ENCODE measurements around the gene ZNF569. TPM values are rescaled to one million over a fixed set of nuclear protein-coding genes. Genes with fewer than 3 reads are reported as not detected.

ZNF569 gene
- total RNA-seq, 3 donors from 2014 or later = 4.8 to 5.3 (median 5.1) TPM

Other genes starting within 250 kb of the ZNF569 start
- gene ZNF383, start 249.2 kb downstream of the ZNF569 start, total RNA-seq = 1 to 10 TPM; 5.0 to 7.5 (median 5.4) TPM
- 1 to 10 TPM; 3.7 to 4.5 (median 3.8) TPM for gene ZNF527, start 96.3 kb downstream of the ZNF569 start, total RNA-seq
- gene ZNF570, start 1.9 kb upstream of the ZNF569 start, total RNA-seq = 1 to 10 TPM; 3.2 to 3.8 (median 3.3) TPM
- gene ZNF793, start 39.5 kb upstream of the ZNF569 start, total RNA-seq = 1 to 10 TPM; 2.2 to 3.4 (median 3.2) TPM
- 1 to 10 TPM; 1.1 to 1.3 (median 1.3) TPM for gene ZNF571, start 127.3 kb upstream of the ZNF569 start, total RNA-seq
- gene ZNF540, start 127.4 kb upstream of the ZNF569 start, total RNA-seq = 1 to 10 TPM in 1 of 3 donors, under 1 TPM in 2; 0.45 to 1.0 (median 0.53) TPM
- gene ZFP30, start 188.0 kb upstream of the ZNF569 start, total RNA-seq = 1 to 10 TPM; 4.1 to 4.2 (median 4.1) TPM

Data from activated T-cell treated with anti-CD3 and anti-CD28 coated beads, Interleukin-2, amount 50 U/mL, for 4 hours (primary cell).